HEK293 (cell line): ENCODE data around the gene TMC2.
"Not testable (repeated sequence)": the region's sequence is repeated elsewhere in the genome, so short reads cannot be mapped to it uniquely, and the experiment has no call there.

Experiments used
- TCF7L2 ChIP-seq: IDR thresholded peaks from 2 replicates; pipeline ENCODE4 v1.6.1; 2011; ENCODE audit warnings: low read depth, mild to moderate bottlenecking, inconsistent platforms, low read length, moderate library complexity, borderline replicate concordance
- ZBTB8A ChIP-seq: fragments of 450-650 bp; formaldehyde crosslinking; IDR thresholded peaks from 2 replicates; pipeline ENCODE4 v1.5.1; 2016; ENCODE audit warnings: missing biosample characterization, missing genetic modification characterization
- ZFP3 ChIP-seq: fragments of 450-650 bp; formaldehyde crosslinking; IDR thresholded peaks from 2 replicates; pipeline ENCODE4 v1.5.1; 2016; ENCODE audit warnings: low read depth, missing biosample characterization, missing genetic modification characterization
- ZNF544 ChIP-seq: fragments of 450-650 bp; formaldehyde crosslinking; IDR thresholded peaks from 2 replicates; pipeline ENCODE4 v1.5.0; 2017; ENCODE audit warnings: missing biosample characterization, missing genetic modification characterization
- ZNF768 ChIP-seq: fragments of 450-650 bp; formaldehyde crosslinking; IDR thresholded peaks from 2 replicates; pipeline ENCODE4 v1.5.1; 2018; ENCODE audit warnings: missing biosample characterization, mild to moderate bottlenecking, missing genetic modification characterization
- TF ChIP-seq, protein P1 (sequence below): fragments of 450-650 bp; formaldehyde crosslinking; IDR thresholded peaks from 2 replicates; pipeline ENCODE4 v1.5.1; 2016; ENCODE audit warnings: missing biosample characterization, missing genetic modification characterization
- TF ChIP-seq, protein P2 (sequence below): fragments of 450-650 bp; formaldehyde crosslinking; IDR thresholded peaks from 2 replicates; pipeline ENCODE4 v1.5.1; 2016; ENCODE audit warnings: missing biosample characterization, missing genetic modification characterization

- TF ChIP-seq ZNF768 (tag by site-specific recombination); ZFP3 (tag by site-specific recombination); ZBTB8A (tag by site-specific recombination); ZNF544 (tag by site-specific recombination); TCF7L2: not testable (repeated sequence)
- TF ChIP-seq, protein P1, sequence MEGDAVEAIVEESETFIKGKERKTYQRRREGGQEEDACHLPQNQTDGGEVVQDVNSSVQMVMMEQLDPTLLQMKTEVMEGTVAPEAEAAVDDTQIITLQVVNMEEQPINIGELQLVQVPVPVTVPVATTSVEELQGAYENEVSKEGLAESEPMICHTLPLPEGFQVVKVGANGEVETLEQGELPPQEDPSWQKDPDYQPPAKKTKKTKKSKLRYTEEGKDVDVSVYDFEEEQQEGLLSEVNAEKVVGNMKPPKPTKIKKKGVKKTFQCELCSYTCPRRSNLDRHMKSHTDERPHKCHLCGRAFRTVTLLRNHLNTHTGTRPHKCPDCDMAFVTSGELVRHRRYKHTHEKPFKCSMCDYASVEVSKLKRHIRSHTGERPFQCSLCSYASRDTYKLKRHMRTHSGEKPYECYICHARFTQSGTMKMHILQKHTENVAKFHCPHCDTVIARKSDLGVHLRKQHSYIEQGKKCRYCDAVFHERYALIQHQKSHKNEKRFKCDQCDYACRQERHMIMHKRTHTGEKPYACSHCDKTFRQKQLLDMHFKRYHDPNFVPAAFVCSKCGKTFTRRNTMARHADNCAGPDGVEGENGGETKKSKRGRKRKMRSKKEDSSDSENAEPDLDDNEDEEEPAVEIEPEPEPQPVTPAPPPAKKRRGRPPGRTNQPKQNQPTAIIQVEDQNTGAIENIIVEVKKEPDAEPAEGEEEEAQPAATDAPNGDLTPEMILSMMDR (tag by site-specific recombination) = not testable (repeated sequence)
- TF ChIP-seq, protein P2, sequence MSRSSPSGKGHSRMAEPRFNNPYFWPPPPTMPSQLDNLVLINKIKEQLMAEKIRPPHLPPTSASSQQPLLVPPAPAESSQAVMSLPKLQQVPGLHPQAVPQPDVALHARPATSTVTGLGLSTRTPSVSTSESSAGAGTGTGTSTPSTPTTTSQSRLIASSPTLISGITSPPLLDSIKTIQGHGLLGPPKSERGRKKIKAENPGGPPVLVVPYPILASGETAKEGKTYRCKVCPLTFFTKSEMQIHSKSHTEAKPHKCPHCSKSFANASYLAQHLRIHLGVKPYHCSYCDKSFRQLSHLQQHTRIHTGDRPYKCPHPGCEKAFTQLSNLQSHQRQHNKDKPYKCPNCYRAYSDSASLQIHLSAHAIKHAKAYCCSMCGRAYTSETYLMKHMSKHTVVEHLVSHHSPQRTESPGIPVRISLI (tag by site-specific recombination) = not testable (repeated sequence)
Observed at GRCh38 chr20:2506426-2506825, 29.9 kb upstream of the TMC2 start.
